NCI-H1436 (cell line): ENCODE measurements around the gene TBC1D2B.

Experiments used
- DNase-seq: peaks from one replicate; lab custom pipeline; 2025; lab: John Stamatoyannopoulos, UW

TBC1D2B gene

DNA sequence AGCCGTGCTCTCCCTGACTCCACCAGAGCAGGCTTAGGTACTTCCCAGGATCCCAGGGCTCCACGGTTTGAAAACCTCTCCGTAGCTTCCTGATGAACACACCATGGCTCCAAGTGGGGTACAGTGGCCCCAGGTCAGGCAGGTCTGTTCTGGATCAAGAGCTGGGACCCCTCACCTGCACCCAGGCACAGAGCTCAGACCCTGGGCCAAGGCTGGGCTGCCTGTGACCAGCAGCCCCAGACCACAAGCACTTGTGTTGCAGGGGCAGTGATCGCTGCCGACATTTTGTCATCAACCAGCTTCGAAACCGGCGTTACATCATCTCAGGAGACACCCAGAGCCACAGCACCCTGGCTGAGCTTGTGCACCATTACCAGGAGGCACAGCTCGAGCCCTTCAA is 20.2 kb upstream of the TBC1D2B start:
- no peak for DNase-seq

DNA sequence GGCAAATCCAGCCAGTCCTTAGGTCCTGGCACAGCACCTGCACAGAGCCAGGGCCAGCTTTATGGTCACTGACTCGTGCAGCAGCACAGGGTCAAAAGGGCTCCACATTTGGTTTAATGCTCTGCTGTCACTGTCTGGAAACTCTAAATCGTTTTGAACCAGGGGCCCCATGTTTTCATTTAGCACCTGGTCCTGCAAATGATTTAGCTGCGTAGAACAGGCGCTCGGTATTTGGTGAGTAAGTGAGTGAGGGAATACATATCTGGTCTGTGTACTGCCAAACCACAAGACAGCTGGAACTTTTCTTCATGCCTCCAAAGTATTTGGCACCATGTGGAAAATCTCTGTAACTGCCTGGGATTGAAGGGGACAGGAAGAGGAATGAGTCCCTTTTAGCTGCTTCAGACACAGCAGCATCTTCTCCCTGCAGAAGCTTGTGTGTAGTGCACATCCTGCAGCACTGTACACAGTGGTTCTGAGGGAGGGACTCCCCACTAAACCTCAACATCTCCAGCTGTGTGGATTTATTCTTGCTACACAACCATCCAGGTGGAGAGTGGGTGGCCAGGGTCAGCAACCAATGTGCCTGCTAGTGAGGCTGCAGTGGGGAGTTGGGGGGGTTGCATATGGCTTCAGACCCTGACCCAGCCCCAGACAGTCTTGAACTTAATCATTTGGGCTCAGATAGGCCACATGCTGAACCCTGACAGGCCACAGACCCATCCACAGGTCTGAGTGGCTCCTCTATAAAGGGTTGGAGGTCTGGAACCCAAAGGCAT is 15.9 kb upstream of the TBC1D2B start:
- no peak for DNase-seq

DNA sequence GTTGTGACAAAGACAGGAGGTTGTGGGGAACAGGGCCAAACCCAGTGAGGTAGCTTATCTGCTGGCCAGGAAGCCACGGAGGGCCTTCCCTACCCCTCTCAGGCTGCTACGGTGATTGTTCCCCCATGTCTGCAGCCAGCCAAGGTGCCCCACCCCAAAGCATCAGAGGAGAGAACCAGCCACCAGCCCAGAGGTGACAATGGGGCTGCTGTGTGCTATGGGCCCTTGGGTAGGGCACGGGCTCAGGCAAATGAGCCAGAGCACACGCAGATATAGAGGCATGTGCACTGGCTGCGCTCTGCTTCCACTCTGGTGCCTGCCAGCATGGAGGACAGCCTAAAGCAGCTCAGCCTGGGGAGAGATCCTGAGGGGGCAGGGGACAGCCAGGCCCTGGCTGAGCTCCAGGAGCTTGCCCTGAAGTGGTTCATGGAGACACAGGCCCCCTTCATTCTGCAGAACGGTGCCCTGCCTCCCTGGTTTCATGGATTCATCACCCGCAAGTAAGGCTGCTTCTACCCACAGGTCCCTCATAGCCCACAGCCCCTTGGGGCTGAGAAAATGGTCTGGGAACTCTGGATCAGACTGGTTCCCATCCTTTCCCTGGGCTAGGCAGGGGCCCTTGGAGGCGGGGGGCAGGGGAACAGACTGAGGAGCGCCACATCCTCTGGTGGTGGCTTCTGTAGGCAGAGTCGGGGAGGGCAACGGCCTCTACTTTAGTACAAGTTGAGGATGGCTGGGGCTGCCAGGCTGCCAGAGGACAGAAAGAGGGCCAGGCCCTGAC is 14.9 kb upstream of the TBC1D2B start, which contains the start of gene SH2D7:
Gene SH2D7, plus strand, starts transcription at position 301 of the 781 bp plus-strand sequence. Its CDS starts 24 bp downstream, at position 325.
- no peak for DNase-seq

DNA sequence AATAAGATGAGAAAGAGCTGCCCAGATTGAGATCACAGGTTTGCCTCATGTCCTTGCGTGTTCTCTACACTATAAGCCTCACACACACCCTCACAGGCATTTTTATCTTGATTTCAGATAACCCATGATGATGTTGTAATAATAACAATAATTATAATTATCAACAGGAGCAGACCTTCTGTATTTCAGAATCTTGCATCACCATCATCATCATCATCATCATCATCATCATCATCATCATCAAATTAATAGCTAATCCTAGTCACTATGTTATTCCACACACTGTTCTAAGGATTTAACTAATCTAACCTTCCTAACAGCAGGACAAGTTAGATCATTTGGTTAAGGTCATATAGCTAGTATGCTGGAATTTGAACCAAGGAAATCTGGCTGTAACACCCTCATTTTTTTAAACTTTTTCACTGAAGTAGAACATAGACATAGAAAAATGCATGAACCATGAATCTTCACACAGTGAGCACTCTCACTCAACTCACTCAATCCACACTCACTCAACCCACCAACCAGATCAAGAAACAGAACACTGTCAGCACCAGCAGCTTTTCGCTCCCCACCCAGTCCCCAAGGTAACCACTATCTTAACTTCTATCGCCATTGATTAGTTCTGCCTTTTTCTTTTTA is 13.0 kb upstream of the TBC1D2B start:
- no peak for DNase-seq

DNA sequence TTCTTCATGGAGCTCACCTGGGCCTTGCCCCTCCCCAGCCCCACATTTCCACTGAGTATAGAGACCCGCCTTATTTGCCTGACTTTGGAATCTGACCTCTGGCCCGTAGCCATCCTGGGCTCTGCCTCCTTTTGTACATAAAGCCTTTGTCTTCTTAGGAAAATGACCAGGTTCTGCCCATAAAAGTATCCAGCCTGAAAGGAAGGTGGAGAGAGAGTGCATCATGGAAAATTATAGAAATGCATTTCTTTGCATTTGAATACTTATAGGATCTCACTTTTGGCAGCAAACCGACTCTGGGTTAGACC is 11.2 kb upstream of the TBC1D2B start:
- DNase-seq, result no peak

DNA sequence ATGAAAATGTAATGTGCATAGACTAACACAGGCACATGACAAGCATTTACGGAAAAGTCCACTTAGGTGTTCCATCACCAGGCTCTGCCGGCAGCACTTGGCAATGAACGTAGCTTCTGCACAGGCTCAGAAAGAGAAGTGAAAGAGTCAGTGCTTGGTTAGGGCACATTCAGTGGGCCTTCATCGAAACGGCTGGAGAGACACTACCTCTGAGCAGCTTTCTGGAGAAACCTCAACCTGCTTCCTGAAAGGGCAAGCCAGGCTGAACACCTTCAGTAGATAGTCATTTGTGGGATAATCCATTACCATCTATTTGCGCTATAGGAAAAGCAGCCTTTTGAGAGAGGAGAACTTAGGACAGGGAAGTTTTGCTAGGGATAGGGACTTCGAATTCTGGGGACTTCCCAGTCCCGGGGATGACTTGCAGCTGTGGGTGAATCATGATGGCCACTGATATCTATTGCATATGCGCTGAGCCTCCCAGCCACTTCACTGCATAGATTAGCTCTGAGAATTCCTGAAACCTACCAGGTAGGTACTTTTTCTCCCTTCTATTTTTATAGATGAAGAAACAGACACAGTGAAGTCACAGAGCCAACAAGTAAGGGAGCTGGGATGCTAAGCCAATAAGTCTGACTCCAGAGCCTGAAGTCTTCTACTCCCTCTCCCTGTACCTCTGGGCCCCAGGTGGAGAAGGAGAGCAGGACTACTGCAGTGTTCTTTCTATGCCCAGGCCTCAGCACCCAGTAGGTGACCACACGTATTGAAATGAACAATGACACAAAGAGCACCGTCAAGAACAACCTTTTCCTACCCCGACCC is 10.7 kb upstream of the TBC1D2B start:
- no peak for DNase-seq

DNA sequence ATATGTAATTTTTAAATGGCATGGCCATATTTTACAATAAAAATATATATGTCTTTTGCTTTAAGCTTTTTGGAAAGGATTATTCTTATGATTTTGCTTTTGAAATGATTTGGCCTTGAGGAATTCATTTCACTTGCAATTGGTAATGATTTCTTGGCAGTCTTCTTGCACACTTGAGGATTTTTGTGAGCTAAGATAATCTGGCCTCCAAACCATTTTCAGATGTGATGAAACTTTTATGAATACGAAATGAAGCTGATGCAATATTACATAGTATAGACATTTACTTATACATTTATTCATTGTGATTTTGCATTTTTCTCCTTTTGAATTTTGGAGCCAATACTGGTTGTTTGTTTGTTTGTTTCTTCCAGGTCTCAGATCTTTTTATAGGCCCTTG is 8.4 kb upstream of the TBC1D2B start:
- no peak for DNase-seq

DNA sequence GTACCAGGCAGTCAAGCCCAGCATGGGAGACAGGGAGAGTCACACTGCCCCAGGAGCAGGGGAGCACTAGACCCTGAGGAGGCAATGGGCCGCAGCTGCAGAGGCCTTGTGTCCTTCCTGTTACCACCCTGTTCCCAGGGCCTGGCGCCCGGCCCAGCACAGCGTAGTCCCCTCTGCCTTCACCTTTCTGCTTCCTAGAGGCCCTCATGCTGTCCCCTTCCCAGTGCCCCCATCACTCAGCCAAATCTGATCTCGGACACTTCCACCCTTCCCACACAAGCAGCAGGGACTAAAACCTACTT is 6.9 kb upstream of the TBC1D2B start:
- DNase-seq, result no peak

DNA sequence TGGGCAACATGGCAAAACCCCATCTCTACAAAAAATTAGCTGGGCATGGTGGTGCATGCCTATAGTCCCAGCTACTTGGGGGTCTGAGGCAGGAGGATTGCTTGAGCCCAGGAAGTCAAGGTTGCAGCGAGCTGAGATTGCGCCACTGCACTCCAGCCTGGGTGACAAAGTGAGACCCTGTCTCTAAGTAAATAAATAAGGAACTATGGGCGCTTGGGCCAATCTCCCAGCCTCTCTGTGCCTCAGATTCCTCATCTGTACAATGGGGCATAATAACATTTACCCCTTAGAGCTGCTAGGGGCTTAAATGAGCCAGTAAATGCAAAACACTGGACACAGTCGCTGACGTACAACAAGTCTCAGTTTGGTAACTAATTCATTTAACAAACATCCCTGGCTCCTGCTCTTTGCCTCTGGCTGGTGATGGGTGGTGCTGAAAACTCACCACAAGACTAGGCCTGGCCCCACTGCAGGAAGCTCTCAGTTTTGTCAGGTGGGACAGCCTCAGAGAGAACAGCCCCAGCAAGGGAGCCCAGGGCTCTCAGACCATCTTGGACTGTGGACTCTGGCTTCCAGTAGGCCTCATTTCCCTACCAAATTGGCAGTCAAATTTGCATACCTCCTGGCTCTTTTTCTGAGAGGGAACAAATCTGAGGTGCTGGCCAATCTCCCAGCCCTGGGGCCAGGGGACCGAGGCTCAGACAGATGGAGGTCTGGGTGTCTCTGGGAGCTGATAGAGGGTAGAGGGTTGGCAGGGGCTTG is 6.4 kb upstream of the TBC1D2B start:
- no peak for DNase-seq

DNA sequence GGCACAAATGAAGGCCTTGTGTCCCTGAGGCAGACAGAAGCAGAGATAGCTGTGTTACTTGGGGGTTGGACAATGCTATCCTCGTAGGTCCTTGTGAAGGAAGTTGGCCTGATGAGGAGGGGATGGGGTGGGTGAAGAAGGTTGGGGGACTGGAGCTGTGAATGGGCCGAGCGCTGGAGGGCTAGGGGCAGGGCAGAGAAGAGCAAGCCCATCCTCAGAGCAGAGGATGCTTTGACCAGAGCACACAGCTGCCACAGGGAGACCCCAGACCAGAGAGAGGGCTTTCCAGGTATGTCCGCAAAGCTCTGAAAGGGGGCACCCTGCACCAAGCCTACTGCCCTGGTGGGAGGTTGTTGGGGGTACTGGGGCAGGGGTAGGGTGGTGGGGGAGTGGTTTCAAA is 5.7 kb upstream of the TBC1D2B start:
- no peak for DNase-seq

DNA sequence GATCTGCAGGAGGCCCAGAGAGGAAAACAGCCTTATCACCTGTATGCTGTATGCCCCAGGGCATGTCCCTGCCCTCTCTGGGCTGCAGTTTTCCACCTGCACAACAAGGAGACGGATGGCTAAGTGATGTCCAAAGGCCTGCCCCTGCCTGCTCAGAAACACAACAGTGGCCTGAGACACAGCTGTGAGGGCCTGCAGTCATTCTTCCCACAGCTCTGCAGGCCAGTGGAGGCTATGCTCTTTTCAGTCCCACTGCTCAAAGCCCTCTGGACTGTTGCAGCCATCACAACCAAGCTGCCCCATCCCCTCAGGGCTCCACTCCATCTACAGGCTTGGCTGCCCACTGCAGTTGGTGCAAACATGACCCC is 5.2 kb upstream of the TBC1D2B start:
- no peak for DNase-seq

DNA sequence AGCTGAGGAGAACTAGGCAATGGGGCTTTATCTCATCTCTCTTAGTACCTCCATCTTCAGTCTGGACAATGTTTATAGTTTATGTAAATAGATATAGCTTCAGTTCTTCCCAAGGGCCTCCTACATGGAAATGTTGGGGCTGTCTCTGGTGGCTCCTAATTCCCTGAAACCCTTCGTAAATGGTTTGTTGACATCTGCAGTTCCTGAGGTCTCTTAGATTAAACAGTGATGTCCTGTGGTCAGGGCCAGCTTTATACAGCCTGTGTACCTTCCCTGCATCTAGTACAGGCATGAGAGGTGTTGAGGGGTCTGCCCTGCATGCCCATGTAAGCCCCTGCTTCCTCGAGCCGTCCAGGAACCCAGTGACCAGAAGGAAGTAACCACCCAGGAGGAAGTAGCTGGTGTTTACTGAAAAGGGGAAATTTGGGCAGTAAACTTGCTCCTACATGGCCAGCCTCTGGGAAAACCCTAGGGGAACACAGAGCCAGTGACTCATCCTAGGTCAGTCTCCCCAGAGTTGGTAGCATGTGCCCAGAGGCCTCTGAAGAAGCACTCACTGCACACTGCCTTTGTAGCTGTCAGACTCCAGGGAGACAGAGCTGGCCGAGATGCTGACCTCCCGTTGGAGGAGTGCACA is 4.7 kb upstream of the TBC1D2B start:
- DNase-seq, result no peak

DNA sequence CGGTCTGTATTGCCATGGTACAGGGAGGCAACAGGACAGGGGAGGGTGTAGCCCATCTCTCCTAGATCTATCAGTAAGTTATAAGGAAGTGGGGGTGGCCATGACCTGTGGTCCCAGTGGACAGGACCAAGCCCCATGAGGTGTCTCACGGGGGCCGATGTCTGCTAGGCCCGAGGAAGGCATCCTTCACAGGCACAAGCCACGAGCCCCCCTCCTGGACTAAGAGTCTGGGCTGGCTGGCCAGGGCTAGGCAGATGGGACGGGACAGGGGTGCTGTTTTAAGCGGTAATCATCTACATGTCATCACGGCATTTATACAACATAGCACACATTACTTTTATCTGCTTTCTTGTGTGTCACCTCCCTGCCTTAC is 2.6 kb upstream of the TBC1D2B start:
- no peak for DNase-seq

DNA sequence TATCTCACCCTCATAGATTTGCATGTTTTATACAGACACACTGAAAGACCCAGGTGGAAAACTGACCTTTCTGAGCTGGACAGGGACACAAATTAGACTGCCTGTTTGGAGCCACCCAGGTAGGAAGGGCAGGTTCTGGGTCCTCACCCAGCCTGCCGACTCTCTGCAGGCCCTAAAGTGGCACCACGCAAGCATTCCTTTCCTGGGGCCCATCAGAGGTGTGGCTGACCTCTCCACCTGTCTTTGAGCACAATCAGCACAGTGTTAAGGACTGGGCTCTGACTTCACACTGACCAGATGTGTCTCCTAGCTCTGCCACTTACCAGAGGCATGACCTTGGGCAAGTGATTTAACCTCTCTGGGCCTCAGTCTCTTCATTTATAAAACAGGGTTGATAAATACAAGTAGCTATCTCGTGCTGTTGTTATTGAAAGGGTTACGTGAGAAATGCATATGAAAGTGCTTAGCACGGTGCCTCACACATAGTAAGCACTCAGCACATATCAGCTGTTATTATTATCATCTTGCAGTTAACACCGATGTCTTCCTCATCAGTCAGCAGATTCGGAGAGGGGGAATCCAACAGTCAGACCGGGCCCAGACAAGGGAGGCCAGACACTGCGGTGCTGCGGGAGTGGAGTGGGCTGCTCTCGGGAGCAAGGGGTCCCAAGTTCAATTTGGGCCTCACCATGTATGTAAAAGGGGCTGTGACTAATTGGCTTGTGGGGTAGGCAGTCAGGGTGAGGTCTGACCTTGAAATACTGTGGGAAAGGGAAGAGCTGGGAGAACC is 2.0 kb upstream of the TBC1D2B start:
- DNase-seq, result no peak

DNA sequence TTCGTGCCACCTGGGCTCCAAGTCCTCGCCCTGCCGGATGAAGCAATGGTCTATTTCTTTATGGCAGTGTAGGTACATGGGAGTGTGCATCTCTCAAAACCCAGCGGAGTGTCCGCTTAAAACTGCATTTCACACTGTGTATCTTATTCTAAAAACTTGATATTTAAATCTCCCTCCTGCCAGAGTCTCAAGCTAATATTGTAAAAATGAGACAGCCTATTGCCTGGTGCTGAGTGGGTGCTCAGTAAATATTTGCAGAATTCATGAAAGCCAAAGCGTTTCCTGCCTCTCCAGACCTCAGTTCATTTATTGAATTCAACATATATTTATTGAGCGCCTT is 330 bp upstream of the TBC1D2B start:
- no peak for DNase-seq

DNA sequence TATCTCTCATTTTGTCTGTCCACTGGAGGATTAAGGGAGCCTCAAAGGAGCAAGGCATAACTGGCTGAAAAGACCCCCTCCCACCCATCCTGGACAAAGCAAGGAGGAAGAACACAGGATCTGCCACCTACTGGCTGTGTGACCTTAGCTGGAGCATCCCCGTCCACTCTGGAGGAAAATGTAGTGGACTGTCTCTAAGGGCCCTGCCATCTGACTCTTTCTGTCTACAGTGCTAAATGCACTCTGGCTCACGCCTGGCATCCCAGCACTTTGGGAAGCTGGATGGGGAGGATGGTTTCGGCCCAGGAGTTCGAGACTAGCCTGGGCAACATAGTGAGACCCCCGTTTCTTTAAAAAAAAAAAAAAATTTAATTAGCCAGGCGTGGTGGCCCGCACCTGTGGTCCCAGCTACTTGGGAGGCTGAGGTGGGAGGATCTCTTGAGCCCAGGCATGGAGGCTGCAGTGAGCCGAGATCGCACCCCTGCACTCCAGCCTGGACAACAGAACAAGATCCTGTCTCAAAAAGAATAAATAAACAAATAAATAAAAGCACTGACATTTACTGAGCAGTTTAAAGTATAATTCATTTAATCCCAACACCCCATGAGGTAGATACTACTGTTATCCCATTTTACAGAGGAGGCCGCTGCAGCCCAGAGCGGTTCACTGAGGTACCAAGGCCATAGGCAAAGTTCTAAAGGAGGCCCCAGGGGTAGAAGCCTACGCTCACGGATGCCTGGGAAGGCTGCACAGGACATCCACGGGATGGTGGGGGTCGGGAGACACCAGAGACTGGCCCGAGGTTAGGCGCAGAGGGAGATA is 1.1 kb downstream of the TBC1D2B start:
- DNase-seq, result no peak

DNA sequence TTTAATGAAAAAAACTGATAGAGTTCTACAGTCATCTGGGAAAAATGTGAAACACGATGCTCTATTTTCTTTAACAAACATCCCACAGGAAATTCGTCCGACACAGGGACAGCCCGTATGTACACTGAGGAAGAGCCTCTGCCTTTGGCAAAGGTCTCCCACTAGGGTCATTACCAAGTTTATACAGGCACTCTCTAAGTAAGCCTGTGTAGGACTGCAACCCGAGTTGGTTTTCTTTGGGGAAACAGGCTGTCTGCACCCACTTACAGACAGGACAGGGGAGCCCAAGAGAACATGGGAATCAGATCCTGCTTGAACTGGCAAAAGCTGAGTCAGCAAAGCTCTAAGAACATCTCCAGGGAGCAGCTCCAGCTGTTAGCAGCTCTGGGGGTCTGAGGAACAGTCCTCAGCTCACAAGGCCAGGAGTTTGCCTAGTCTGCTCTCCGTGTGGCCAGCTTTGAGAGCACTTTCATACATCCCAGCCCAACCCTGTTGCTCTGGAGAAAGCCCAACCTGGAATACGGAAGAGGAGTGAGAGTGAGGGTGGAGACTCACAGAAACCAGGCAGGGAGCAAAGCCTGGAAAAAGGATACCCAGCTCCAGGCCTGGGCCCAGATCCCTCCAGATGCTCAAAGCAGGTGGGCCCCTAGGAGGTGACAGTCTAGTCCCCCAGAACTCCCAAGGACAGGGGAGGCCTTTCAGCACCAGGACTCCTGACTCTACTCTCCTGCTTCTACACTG is 1.9 kb downstream of the TBC1D2B start:
- DNase-seq, result peak; percentile 4

DNA sequence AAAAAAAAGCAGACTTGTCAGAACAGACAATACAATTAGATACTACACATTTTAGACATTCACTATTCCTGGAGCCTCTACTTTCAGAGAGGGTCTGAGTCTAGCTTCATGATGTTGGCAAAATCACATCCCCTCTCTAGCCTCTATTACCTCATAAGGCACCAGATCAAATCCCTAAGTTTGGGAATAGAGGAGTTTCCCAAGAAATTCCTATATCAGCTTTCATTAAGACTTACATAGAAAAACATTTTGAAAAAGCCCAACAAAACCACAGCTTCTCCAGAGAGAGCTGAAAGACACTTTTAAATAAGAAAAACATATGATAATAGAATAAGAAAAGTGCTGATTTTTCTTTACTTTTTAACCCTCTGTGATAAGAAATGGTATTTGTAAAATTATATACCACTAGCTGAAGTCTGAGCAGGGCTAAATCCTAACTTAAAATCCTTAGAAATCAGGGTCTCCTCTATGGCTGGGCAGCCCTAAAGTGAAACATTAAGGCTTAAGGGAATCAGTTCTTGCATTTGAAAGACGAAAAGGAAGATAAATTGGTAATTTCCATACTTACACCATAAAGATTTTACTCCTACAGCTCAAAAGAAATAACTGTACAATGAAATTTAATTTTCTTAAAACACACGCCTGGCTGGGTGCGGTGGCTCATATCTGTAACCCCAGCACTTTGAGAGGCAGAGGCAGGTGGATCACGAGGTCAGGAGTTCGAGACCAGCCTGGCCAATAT is 4.3 kb downstream of the TBC1D2B start:
- DNase-seq, result no peak
